DMS153 (cell line): ENCODE measurements around the gene PDGFB.
A peak's percentile ranks its signal among the peaks of the same experiment; 100 is the strongest.

Source experiments
- DNase-seq: peaks from one replicate; lab custom pipeline; 2025; lab: John Stamatoyannopoulos, UW

The PDGFB gene

DNA sequence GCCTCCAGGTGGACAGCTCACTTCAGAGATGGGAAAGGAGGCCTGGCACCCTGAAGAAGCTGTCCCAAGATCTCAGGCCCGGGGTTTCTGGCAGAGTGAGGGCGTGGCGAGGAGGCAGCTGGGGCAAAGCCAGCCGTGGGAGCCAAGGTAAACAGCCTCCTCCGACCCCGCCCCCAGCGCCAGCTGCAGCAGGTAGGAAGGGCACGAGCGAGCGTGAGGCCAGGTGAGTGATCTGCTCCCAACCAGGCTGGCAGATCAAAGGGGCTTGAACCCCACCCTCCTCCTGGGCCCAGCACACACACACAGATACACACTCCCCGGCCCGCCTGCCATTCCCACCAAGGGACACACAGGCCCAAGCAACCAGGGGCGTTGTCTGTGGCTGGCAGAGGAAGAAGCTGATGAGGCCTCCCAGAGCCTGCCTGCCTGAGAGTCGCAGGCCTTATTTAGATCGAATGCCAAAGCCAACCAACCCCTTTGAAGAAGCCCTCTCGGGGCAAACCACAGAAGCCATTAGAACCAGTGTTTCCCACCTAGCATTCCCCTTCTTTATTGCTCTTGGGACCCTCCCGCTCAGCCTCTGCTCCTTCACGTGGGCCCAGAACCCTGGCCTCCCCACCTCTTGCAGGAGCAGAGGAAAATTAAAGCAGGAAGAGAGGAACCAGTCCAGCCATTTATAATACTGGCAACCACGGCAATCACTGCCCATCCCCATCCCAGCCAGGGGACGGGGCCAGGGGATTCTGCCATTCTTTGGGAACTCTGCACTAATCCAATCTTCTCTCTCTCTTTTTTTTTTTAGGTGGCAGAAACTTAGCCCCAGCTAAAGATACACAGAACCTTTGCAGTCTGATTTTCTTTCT is 5.0 kb downstream of the PDGFB start:
- peak; percentile 75 for DNase-seq

DNA sequence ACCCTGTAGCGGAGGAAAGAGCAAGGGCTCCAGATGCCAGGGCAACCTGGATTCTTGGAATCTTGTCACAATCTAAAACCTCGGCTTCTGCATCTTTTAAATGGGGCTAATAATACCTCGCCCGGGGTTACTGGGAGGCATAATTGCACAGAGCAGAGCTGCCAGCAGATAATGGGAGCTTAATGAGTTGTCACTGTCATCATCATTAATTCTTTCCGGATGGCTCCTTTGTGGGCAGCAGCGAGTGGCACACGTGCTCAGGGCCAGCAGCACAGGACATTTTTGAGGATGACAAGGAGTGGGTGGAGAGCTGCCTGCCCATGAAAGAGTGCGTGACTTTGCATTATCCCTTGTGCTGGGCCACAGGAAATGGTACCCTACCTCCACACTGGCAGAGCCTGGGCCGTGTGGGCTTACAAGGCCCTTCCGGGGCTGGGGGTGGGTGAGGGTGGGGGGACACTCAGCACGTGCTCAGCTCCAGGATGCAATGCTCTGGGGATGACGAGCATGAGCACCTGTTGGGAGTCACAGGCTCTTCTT is 5.7 kb downstream of the PDGFB start:
- DNase-seq, result peak; percentile 55

GRCh38 chr22:39238561-39238960 is 6.2 kb downstream of the PDGFB start:
- DNase-seq, result no peak

DNA sequence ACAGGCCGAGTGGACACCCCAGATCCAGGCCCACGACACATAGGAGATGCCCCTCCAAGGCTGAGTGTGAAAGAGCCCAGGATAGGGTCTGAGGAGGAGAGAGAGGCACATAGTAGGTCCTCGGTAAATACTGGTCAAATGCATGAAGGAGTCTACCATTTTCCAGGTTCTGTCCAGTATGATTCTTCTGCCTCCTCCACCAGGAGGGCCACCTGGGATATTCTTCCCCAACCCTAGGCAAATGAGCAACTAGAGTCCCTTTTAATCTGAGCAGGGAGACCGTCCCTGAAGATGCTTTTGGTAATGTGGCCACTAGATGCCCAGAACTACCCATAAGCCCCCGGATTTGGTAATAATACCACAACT is 6.7 kb downstream of the PDGFB start:
- DNase-seq, result no peak

- peak; percentile 24 for DNase-seq
These were observed 7.3 kb downstream of the PDGFB start for GRCh38 chr22:39237318-39238100.

DNA sequence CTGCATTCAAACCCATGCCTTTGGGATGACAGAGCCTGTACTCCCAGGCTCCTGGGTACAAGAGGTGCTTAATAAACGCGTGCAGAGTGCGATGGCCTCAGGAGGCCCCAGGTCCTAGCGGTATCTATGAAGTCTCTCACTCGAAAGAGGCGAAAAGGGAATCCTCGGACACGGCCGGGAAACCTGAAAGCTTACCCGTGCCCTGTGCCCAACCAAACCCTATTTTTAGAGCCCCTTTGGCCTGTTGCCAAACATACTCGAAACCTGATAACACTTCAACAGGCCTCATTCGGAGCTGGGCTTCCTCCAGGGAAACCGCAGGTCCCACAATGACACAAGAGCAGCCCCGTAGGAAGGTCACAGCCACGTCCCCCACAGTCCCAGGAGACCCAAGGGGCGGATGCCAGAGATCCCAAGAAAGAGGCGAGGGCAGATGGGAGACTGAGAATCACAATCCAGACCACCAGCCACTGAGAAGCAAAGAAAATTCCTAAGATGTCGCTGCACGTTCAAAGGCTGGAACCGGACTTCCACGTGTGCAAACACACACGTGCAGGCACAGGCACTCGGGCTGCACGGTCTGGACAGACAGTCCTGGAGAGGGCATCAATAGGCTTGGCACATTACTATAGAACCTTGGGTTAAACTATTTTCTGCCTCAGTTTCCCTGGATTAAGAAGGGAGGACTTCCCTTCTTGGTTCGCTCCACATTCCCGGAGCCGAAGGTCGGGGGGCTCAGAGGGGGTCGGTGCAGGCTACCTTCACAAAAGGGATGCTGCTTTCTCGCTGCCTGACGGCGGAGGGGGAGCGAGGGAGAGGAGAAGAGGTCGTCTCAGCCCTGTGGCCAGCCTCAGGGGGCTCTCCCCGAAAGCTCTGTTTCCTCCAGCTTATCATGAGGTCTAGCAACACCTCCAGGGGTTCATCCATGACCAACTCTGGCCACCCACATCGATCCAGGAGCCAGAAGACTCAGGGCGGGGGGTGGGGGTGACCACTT is 8.2 kb downstream of the PDGFB start:
- peak; percentile 83 for DNase-seq

DNA sequence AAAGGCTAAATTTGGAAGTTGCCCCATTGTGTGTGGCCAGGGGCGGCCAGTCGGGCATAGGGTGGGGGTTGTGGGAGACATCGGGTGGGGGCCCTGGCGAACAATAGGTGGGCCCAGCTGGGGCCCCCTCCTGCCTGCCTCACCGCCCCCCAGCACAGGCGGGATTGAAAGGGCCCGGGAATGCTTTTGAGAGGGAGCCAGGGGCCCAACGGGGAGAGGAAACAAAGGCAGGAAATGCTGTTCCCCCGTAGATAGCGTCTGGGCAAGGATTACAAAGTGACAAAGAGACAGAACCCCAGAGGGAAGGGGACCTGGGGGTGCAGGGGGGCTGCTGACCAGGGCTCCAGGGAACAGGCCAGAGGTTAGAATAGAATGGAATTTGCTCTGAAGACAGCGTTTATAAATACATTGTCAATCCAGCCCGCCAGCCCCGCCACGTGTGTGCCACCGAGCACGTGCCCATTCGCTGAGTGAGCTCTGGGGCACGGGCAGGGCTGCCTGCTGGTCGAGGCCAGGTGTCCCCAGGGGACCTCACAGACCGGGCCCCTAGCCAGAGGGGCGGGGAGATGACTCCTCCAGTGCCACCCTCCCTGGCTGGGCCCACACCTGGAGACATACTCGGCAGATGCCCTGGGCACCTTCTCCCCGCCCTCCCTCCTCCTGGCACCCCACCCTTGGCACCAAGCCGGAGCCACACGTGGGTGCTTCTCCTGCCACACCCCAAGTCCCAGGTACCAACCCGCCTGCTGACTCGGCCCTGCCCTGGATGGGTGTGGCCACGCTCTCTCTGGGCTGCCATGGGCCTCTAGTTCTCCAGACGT is 9.7 kb downstream of the PDGFB start:
- peak; percentile 86 for DNase-seq

GRCh38 chr22:39234472-39234787 is 10.4 kb downstream of the PDGFB start:
- no peak for DNase-seq

DNA sequence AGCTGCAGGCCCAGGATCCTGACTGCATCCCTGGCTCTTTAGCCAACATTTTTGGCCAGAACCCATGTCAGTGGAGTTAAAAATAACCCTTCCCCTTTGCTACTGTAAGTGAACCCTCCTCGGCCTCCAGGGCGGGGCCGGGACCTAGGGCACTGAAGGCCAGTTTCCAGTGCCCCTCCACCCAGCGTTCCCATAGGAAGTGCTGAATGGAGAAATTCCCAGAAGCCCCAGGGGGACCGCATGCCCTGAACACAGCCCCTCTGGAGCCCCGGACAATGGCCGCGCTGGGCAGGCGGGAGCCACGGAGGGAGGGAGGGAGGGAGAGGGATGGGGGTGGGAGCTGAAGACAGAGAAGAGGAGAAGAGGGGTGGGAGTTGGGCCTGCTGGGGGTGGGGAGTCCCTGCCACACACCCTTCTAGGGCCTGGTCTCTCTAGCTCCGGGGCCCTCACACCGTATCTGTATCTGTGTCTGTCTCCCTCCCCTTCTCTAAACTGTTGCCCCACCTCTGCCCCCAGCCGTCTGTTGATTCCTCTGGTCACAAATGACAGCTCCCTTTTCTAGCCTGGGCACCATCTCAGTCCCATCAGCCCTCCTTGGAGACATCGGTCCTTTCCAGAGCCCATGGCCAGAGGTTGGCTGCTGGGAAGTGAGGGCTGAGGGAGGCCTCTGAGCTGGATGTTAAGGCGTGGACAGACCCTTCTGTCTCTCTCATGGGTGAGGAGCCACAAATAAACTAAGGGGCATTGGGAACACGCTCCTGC is 10.9 kb downstream of the PDGFB start:
- DNase-seq, result no peak

- DNase-seq, result no peak
These were observed 11.7 kb downstream of the PDGFB start for GRCh38 chr22:39232806-39233709.

DNA sequence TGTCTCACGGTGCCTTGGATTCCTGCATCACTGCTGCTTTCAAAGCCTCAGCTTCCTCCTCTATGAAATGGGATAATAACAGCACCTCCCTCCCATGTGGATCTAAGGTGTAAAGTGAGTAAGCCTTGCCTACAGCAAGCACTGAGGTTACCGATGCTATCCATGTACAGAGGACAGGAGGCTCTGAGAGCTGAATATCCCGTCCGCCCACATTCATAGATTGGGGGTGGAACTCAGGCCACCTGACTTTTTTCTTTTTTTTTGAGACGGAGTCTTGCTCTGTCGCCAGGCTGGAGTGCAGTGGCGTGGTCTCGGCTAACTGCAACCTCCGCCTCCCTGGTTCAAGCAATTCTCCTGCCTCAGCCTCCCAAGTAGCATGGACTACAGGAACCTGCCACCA is 12.5 kb downstream of the PDGFB start:
- DNase-seq, result no peak

- no peak for DNase-seq
These were observed 13.4 kb downstream of the PDGFB start for GRCh38 chr22:39231197-39231950.

DNA sequence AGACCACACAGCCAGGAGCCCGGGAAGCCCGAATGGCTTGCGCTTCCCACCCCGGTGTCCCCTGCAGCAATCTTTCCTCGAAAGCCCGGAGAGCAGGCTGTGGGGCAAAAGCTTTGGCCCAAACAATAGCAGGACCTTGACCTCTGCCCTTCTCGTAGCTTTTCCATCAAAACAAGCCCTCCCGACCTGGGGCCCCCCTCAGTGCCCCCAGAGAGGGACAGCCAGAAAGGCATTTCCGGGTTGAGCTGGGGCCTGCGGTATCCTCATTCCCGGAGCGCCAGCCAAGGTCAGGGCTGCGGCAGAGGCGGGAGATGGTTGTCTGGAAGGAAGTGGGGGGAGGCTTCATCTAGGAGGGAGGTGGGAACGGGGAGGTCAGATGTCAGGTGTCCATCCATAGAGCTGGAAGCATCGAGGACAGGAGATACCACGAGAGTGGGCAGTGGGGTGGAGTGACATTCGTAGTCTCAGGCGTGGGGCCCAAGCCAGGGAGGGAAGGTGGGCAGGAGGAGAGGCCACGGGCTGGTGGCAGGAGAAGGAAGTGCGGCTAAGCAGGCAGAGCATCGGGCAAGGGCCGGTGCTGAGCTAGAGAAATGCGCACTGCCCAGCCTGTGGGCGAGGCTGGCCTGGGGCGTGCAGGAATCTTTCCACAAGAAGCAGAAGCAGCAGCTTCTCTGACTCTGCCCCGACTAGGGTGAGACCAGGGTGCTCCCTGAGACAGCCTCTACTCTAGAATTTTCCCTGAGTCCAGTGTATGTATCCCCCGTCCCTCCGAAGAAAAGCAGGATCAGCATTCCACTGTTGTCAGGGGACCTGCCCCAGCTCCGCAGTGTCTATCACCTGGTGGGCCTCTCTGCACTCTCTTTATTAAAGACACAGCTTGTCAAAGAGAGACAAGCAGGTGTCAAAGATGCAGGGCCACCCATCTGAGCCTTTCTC is 14.3 kb downstream of the PDGFB start:
- no peak for DNase-seq

DNA sequence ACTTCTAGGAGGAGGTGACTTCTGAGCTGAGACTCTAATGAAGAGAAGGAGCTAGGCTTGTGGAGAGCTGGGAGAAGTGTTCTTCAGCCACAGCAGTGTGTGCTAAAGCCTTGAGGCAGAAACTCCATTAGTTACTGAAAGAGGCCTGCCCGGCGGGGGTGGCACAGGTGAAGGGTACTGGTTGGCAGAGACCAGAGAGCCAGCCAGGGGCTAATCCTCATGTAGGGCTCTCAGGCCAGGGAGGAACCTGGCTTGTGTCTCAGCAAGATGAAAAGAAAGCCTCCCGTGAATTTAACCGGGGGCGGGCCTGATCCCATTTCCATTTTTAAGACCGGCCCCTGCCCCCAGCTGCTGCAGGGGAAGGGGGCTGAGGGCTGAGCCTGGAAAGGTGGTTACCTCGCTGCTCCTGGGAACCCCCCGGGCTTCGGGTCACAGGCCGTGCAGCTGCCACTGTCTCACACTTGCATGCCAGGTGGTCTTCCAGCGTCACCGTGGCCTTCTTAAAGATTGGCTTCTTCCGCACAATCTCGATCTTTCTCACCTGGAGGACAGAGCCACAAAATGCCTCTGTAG is 15.0 kb downstream of the PDGFB start:
- no peak for DNase-seq

- no peak for DNase-seq
These were observed 15.7 kb downstream of the PDGFB start for GRCh38 chr22:39229075-39229474.

GRCh38 chr22:39227542-39228272 is 17.1 kb downstream of the PDGFB start:
- DNase-seq, result no peak
